CD8-positive, alpha-beta memory T cell (primary cell): ENCODE data around the gene TSHZ2. TPM values are rescaled to one million over a fixed set of nuclear protein-coding genes. Genes with fewer than 3 reads are reported as not detected.

ENCODE experiments used
- CTCF ChIA-PET: fragments of 350-600 bp; sonication (Branson Sonifier 250); formaldehyde crosslinking; loops from one replicate; lab custom pipeline; 2021; ENCODE audit warnings: antibody characterized with exemption; lab: Charles Lee
- POLR2A ChIA-PET: fragments of 350-600 bp; sonication (Branson Sonifier 250); formaldehyde crosslinking; loops from one replicate; lab custom pipeline; 2021; ENCODE audit warnings: antibody characterized with exemption; lab: Charles Lee
- DNase-seq, 5 donors: peaks; one replicate each; pipeline versions ENCODE4 v3.0.0 to v3.0.0-alpha.2; 2020 to 2022; ENCODE audit warnings: mixed read lengths in 1 of 5
- H3K27ac ChIP-seq: one replicate; pipeline ENCODE4 v1.7.0; 2013; ENCODE audit warnings: low read depth, mild to moderate bottlenecking, low read length, moderate library complexity
- H3K27me3 ChIP-seq: 2 replicates; pipeline ENCODE4 v1.7.0; 2013; ENCODE audit warnings: low read length, mild to moderate bottlenecking; ENCODE audit not compliant: insufficient read depth, poor library complexity, severe bottlenecking
- H3K36me3 ChIP-seq: 2 replicates; pipeline ENCODE4 v1.7.0; 2013; ENCODE audit warnings: mild to moderate bottlenecking, low read length, moderate library complexity; ENCODE audit not compliant: insufficient read depth
- H3K4me1 ChIP-seq: 2 replicates; pipeline ENCODE4 v1.7.0; 2013; ENCODE audit warnings: mild to moderate bottlenecking, low read length, moderate library complexity; ENCODE audit not compliant: insufficient read depth
- H3K4me3 ChIP-seq: 2 replicates; pipeline ENCODE4 v1.7.0; 2013; ENCODE audit warnings: mild to moderate bottlenecking, low read length
- H3K9me3 ChIP-seq: 2 replicates; pipeline ENCODE4 v1.7.0; 2013; ENCODE audit warnings: mild to moderate bottlenecking, low read length
- H3K27ac Mint-ChIP-seq, 8 donors: one replicate each; pipeline ENCODE4 v1.8.0; 2020 to 2021; ENCODE audit warnings: mixed read lengths in 8 of 8, mild to moderate bottlenecking in 6 of 8, inconsistent platforms in 3 of 8, moderate library complexity in 3 of 8
- H3K27me3 Mint-ChIP-seq, 2 donors: one replicate each; pipeline ENCODE4 v1.8.0; 2020 to 2021; ENCODE audit warnings: mixed read lengths in 2 of 2, mild to moderate bottlenecking in 1 of 2, moderate library complexity in 1 of 2
- H3K36me3 Mint-ChIP-seq, 3 donors: one replicate each; pipeline ENCODE4 v1.8.0; 2020 to 2021; ENCODE audit warnings: mixed read lengths in 3 of 3, inconsistent platforms in 1 of 3, mild to moderate bottlenecking in 1 of 3
- H3K4me1 Mint-ChIP-seq, 3 donors: one replicate each; pipeline ENCODE4 v1.8.0; 2020 to 2021; ENCODE audit warnings: mixed read lengths in 3 of 3, inconsistent platforms in 1 of 3, mild to moderate bottlenecking in 1 of 3
- H3K4me3 Mint-ChIP-seq, 7 donors: one replicate each; pipeline ENCODE4 v1.8.0; 2020 to 2021; ENCODE audit warnings: mixed read lengths in 7 of 7, mild to moderate bottlenecking in 6 of 7, moderate library complexity in 4 of 7, inconsistent platforms in 2 of 7
- H3K9me3 Mint-ChIP-seq, 5 donors: one replicate each; pipeline ENCODE4 v1.8.0; 2020 to 2022; ENCODE audit warnings: mixed read lengths in 5 of 5, mild to moderate bottlenecking in 3 of 5, moderate library complexity in 2 of 5, inconsistent platforms in 1 of 5
- polyA plus RNA-seq: library from polyadenylated mRNA; unstranded; fragments of 300-500 nt; fragmentation: Illumina TruSeq; gene quantifications from one replicate; pipeline ENCODE4 v1.2.3, GENCODE V29; 2021
- total RNA-seq, 2 experiments: library from RNA; stranded (reverse); gene quantifications; one replicate each; pipeline ENCODE4 v1.2.3, GENCODE V29; 2021

The TSHZ2 gene
- total and polyA plus RNA-seq, 3 experiments from 2014 or later = 0.10 to 1.6 (median 1.5) TPM

GRCh38 chr20:53077373-53078205 is 105.4 kb downstream of the TSHZ2 start:
- Histone ChIP-seq H3K36me3 (no peaks in the 10 kb centered on the region), H3K27me3 (no peaks in the 10 kb centered on the region), H3K27ac (no peak overlapping the region), H3K9me3 (no peaks in the 10 kb centered on the region), H3K4me3 (no peak overlapping the region), H3K4me1 (peaks cover 9% of the 10 kb centered on the region)
- Mint-ChIP-seq H3K9me3 (peaks cover 0 to 2% (median 0%) of the 10 kb centered on the region in 5 donors), H3K27me3 (peaks cover 6 to 17% of the 10 kb centered on the region in 2 donors), H3K36me3 (no peaks in the 10 kb centered on the region), H3K27ac (no peak overlapping the region), H3K4me3 (no peak overlapping the region), H3K4me1 (peaks cover 0 to 27% (median 0%) of the 10 kb centered on the region in 3 donors)
- ChIA-PET POLR2A (no interaction called here), CTCF (no interaction called here)
- DNase-seq = no peak

DNA sequence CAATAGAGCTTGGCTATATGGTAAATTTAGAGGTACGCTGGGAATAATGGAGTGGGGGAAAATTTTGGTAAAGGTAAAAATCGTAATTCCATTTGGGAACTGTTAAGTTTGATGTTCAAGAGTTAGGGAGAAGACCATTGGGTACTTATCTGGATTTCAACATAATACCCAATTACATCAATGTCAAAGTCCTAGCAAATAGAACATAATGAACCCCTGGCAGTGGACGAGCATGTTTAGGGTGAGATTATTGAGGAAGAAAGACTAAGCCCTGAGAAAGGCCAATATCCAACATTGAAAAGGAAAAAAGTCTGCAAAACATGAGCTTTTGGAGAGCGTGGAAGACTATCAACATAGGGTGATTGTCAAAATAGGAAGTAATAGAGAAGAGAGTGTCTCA is 106.6 kb downstream of the TSHZ2 start:
- DNase-seq = no peak
- Histone ChIP-seq H3K27me3 (no peaks in the 10 kb centered on the region), H3K36me3 (no peaks in the 10 kb centered on the region), H3K4me3 (no peak overlapping the region), H3K9me3 (no peaks in the 10 kb centered on the region), H3K4me1 (peaks cover 9% of the 10 kb centered on the region), H3K27ac (no peak overlapping the region)
- Mint-ChIP-seq H3K27me3 (peaks cover 2 to 6% of the 10 kb centered on the region in 2 donors), H3K4me3 (no peak overlapping the region), H3K9me3 (no peaks in the 10 kb centered on the region), H3K27ac (no peak overlapping the region), H3K36me3 (no peaks in the 10 kb centered on the region), H3K4me1 (peaks cover 0 to 22% (median 0%) of the 10 kb centered on the region in 3 donors)
- POLR2A ChIA-PET = no interaction called here
- CTCF ChIA-PET = no interaction called here

- Histone ChIP-seq H3K27ac (no peak overlapping the region), H3K4me1 (peaks cover 9% of the 10 kb centered on the region), H3K9me3 (no peaks in the 10 kb centered on the region), H3K36me3 (no peaks in the 10 kb centered on the region), H3K4me3 (no peak overlapping the region), H3K27me3 (no peaks in the 10 kb centered on the region)
- POLR2A ChIA-PET = no interaction called here
- no peaks in the 10 kb centered on the region for H3K9me3 Mint-ChIP-seq
- CTCF ChIA-PET = no interaction called here
- H3K36me3 Mint-ChIP-seq = no peaks in the 10 kb centered on the region
- peaks cover 1 to 2% of the 10 kb centered on the region in 2 donors for H3K27me3 Mint-ChIP-seq
- H3K4me1 Mint-ChIP-seq = peaks cover 0 to 16% (median 0%) of the 10 kb centered on the region in 3 donors
- DNase-seq = no peak
- no peak overlapping the region for H3K27ac Mint-ChIP-seq
- no peak overlapping the region for H3K4me3 Mint-ChIP-seq
Observed at GRCh38 chr20:53079261-53079691, 107.1 kb downstream of the TSHZ2 start.

DNA sequence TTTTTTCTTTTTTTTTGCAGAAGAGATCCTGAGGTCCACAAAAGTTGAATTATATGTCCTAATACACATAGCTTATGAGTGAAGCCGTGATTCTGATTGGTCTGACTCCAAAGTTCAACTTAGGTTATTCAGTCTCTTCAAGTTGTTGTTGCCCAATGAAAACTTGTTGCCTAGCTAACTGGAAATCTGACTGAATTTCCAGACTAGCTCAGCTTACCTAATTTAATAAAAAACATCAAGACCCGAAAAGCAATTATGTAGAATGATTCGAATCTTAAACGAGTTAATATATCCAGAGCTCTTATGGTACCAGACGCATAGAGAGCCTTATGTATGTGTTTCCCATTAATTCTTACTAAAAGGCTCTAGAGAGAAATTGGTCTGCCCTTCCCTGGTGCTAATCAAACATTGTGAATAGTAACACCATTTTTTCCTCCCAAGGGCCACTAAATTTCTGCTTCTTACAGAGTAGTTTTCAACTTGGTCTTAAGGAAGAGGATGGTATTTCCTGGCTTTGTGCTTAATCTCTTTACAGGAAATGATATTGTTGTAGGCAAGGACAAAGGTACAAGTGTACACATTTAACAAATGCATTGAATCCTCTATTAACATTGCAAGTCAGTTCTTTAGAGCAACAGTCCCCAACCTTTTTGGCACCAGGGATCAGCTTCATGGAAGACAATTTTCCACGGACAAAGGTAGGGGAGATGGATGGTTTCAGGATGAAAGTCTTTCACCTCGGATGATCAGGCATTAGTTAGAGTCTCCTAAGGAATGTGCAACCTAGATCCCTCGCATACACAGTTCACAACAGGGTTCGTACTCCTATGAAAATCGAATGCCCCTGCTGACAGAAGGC is 107.9 kb downstream of the TSHZ2 start:
- peaks cover 0 to 16% (median 0%) of the 10 kb centered on the region in 3 donors for H3K4me1 Mint-ChIP-seq
- no peak overlapping the region for H3K27ac Mint-ChIP-seq
- ChIA-PET CTCF (no interaction called here), POLR2A (no interaction called here)
- peaks cover 9% of the 10 kb centered on the region for H3K4me1 ChIP-seq
- no peaks in the 10 kb centered on the region for H3K9me3 ChIP-seq
- peaks cover 0 to 2% of the 10 kb centered on the region in 2 donors for H3K27me3 Mint-ChIP-seq
- H3K4me3 ChIP-seq = no peak overlapping the region
- H3K36me3 Mint-ChIP-seq = no peaks in the 10 kb centered on the region
- no peaks in the 10 kb centered on the region for H3K27me3 ChIP-seq
- no peak overlapping the region for H3K4me3 Mint-ChIP-seq
- DNase-seq = no peak
- no peaks in the 10 kb centered on the region for H3K9me3 Mint-ChIP-seq
- no peak overlapping the region for H3K27ac ChIP-seq
- H3K36me3 ChIP-seq = no peaks in the 10 kb centered on the region

- Mint-ChIP-seq H3K27ac (no peak overlapping the region), H3K9me3 (no peaks in the 10 kb centered on the region), H3K27me3 (peaks cover 0 to 2% of the 10 kb centered on the region in 2 donors), H3K4me3 (no peak overlapping the region), H3K4me1 (peaks cover 0 to 16% (median 0%) of the 10 kb centered on the region in 3 donors), H3K36me3 (no peaks in the 10 kb centered on the region)
- POLR2A ChIA-PET = no interaction called here
- DNase-seq = no peak
- Histone ChIP-seq H3K4me1 (peaks cover 9% of the 10 kb centered on the region), H3K27ac (no peak overlapping the region), H3K36me3 (no peaks in the 10 kb centered on the region), H3K4me3 (no peak overlapping the region), H3K9me3 (no peaks in the 10 kb centered on the region), H3K27me3 (no peaks in the 10 kb centered on the region)
- CTCF ChIA-PET = no interaction called here
Observed at GRCh38 chr20:53080687-53080962, 108.5 kb downstream of the TSHZ2 start.

- peaks cover 0 to 3% (median 0%) of the 10 kb centered on the region in 5 donors for H3K9me3 Mint-ChIP-seq
- DNase-seq = no peak
- H3K27ac Mint-ChIP-seq = peak overlapping the region in 1 of 8 donors; percentile 32
- no peaks in the 10 kb centered on the region for H3K9me3 ChIP-seq
- H3K27me3 Mint-ChIP-seq = peaks cover 0 to 5% of the 10 kb centered on the region in 2 donors
- H3K4me1 Mint-ChIP-seq = peaks cover 0 to 16% (median 0%) of the 10 kb centered on the region in 3 donors
- no peaks in the 10 kb centered on the region for H3K27me3 ChIP-seq
- no peak overlapping the region for H3K27ac ChIP-seq
- no peak overlapping the region for H3K4me3 ChIP-seq
- ChIA-PET CTCF (no interaction called here), POLR2A (no interaction called here)
- no peaks in the 10 kb centered on the region for H3K36me3 Mint-ChIP-seq
- no peaks in the 10 kb centered on the region for H3K36me3 ChIP-seq
- no peak overlapping the region for H3K4me3 Mint-ChIP-seq
- H3K4me1 ChIP-seq = peaks cover 9% of the 10 kb centered on the region
Observed at GRCh38 chr20:53080969-53081871, 109.1 kb downstream of the TSHZ2 start.

DNA sequence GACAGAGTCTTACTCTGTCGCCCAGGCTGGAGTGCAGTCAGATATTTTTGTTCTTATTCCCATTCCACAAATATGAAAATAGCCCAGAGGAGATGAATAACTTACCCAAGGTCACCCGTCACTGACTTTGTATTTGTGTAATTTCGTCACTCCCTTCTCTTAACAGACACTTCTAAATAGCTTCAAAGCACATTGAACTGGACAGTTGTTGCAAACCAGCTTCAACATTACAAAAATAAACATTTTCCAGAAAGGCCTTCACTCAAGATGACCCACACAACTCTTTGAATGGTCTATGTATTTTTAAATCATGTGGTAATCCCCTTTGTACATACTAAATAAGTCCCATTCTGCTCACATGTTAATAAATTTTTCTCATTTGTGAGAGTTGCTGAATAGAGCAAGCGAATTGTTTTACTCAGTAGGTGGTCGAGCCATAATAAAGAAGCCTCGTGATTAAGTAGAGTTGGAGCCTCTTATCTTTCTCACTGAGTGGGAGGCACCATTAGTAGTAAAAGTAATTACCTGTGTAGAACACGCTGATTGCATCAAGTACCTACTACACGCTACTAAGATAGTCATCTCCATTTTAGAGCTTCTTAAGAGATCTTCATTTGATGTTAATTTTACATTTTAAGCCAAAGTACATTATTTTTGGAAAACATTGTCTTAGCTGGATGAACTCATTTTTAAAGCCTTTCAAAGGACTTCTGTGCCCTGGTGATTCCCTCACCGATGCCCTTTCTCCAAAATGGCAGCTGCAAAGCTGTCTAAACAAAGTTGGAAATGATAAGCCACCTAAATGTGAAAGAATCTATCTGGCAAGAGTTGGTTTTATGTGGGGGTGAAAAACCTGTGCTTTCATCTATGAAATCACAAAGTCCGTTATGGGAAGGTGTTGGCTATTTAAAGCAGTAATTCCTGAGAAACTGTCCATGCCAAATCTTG is 110.0 kb downstream of the TSHZ2 start:
- no peak overlapping the region for H3K27ac ChIP-seq
- no peak overlapping the region for H3K27ac Mint-ChIP-seq

More for the DNA sequence above, 110.0 kb downstream of the TSHZ2 start:
- Mint-ChIP-seq H3K4me1 (peaks cover 0 to 16% (median 0%) of the 10 kb centered on the region in 3 donors), H3K27me3 (peaks cover 0 to 5% of the 10 kb centered on the region in 2 donors), H3K36me3 (no peaks in the 10 kb centered on the region), H3K9me3 (peaks cover 0 to 3% (median 0%) of the 10 kb centered on the region in 5 donors), H3K4me3 (no peak overlapping the region)
- H3K36me3 ChIP-seq = no peaks in the 10 kb centered on the region
- H3K9me3 ChIP-seq = no peaks in the 10 kb centered on the region
- H3K4me3 ChIP-seq = no peak overlapping the region
- ChIA-PET POLR2A (no interaction called here), CTCF (no interaction called here)
- DNase-seq = no peak
- peaks cover 5% of the 10 kb centered on the region for H3K4me1 ChIP-seq
- H3K27me3 ChIP-seq = no peaks in the 10 kb centered on the region
